HepG2 (cell line): ENCODE data around the gene CKLF. TPM values are rescaled to one million over a fixed set of nuclear protein-coding genes. Genes with fewer than 3 reads are reported as not detected.

Experiments used
- AGO2 ChIP-seq: fragments of 200-400 bp; formaldehyde crosslinking; optimal IDR thresholded peaks from 2 replicates; pipeline ENCODE3; 2017; ENCODE audit warnings: mild to moderate bottlenecking, low read depth, low read length, moderate library complexity
- CREM ChIP-seq, 2 experiments: sonication (generic) in 1 of 2; formaldehyde crosslinking in 1 of 2; IDR thresholded peaks; 2 replicates each; pipeline versions ENCODE4 v1.4.0 to v1.6.1; 2016 to 2020; ENCODE audit warnings: antibody characterized with exemption in 1 of 2, mild to moderate bottlenecking in 1 of 2, missing genetic modification reagents in 1 of 2
- HDAC1 ChIP-seq: sonication (generic); formaldehyde crosslinking; IDR thresholded peaks from 2 replicates; pipeline ENCODE4 v1.5.1; 2020; ENCODE audit warnings: mild to moderate bottlenecking, missing genetic modification reagents
- NFRKB ChIP-seq: fragments of 450-650 bp; IDR thresholded peaks from 2 replicates; pipeline ENCODE4 v1.6.1; 2017
- NR2F1 ChIP-seq, 2 experiments: fragments of 450-650 bp in 1 of 2; formaldehyde crosslinking in 1 of 2; IDR thresholded peaks; 2 replicates each; pipeline versions ENCODE4 v1.5.0 to v1.6.1; 2016 to 2020; ENCODE audit warnings: mild to moderate bottlenecking in 1 of 2, missing compliant biosample characterization in 1 of 2, missing genetic modification reagents in 1 of 2, moderate library complexity in 1 of 2
- PCBP2 ChIP-seq: fragments of 200-400 bp; formaldehyde crosslinking; optimal IDR thresholded peaks from 2 replicates; pipeline ENCODE3; 2018; ENCODE audit warnings: low read length, low read depth; ENCODE audit not compliant: poor library complexity, severe bottlenecking
- PHB2 ChIP-seq: fragments of 450-650 bp; IDR thresholded peaks from 2 replicates; pipeline ENCODE4 v1.6.1; 2018; ENCODE audit not compliant: partially characterized antibody
- POLR2A ChIP-seq, 2 experiments: IDR thresholded peaks; 2 replicates each; pipeline ENCODE4 v1.6.1; 2011; ENCODE audit warnings: low read depth in 2 of 2, low read length in 2 of 2, mild to moderate bottlenecking in 1 of 2, moderate library complexity in 1 of 2; ENCODE audit not compliant: insufficient read depth in 1 of 2
- SRSF4 ChIP-seq: fragments of 200-400 bp; formaldehyde crosslinking; IDR thresholded peaks from one replicate; pipeline ENCODE4 v1.6.1; 2018; ENCODE audit warnings: mild to moderate bottlenecking, low read depth, low read length, moderate library complexity; ENCODE audit not compliant: poor library complexity, severe bottlenecking
- TFDP2 ChIP-seq: sonication (generic); formaldehyde crosslinking; IDR thresholded peaks from 2 replicates; pipeline ENCODE4 v1.4.0; 2020; ENCODE audit warnings: missing genetic modification reagents
- TFE3 ChIP-seq: IDR thresholded peaks from 2 replicates; pipeline ENCODE4 v1.6.1; 2016
- ZNF292 ChIP-seq: sonication (generic); formaldehyde crosslinking; IDR thresholded peaks from 2 replicates; pipeline ENCODE4 v1.8.1; 2022; ENCODE audit warnings: mild to moderate bottlenecking, low read depth, missing genetic modification reagents, borderline replicate concordance
- ZNF674 ChIP-seq: sonication (generic); formaldehyde crosslinking; IDR thresholded peaks from 2 replicates; pipeline ENCODE4 v1.5.0; 2020; ENCODE audit warnings: low read depth, mild to moderate bottlenecking, missing genetic modification reagents
- polyA plus RNA-seq, 8 experiments: library from polyadenylated mRNA; depleted of rRNA in 3 of 8; stranded (reverse) in 7 of 8; unstranded in 1 of 8; fragments of >200 nt; fragmentation: Illumina TruSeq in 4 of 8; extraction: Trizol in 4 of 8; gene quantifications; 2 replicates each; pipeline versions ENCODE4 v1.2.1 to v1.2.3, GENCODE V29; 2011 to 2016; ENCODE audit warnings: low read depth in 4 of 8, missing spikeins in 1 of 8, mixed read lengths in 1 of 8; ENCODE audit not compliant: insufficient read depth in 1 of 8
- total RNA-seq, 5 experiments: library from RNA; depleted of rRNA; stranded (reverse); fragments of >200 nt; fragmentation: Illumina TruSeq; extraction: Trizol; gene quantifications; 2 replicates each; pipeline ENCODE4 v1.2.3, GENCODE V29; 2016; ENCODE audit warnings: low read depth in 1 of 5
- TF ChIP-seq, protein P1 (sequence below): sonication (generic); formaldehyde crosslinking; IDR thresholded peaks from 2 replicates; pipeline ENCODE4 v1.4.0; 2020; ENCODE audit warnings: mild to moderate bottlenecking, missing genetic modification reagents
- TF ChIP-seq, protein P2 (sequence below): sonication (generic); formaldehyde crosslinking; IDR thresholded peaks from 2 replicates; pipeline ENCODE4 v1.9.0; 2021; ENCODE audit warnings: missing genetic modification reagents, borderline replicate concordance
- TF ChIP-seq, protein P3 (sequence below): sonication (generic); formaldehyde crosslinking; IDR thresholded peaks from 2 replicates; pipeline ENCODE4 v1.4.0; 2020; ENCODE audit warnings: low read depth, mild to moderate bottlenecking, missing genetic modification reagents

Gene CKLF
- total and polyA plus RNA-seq, 2 of the 13 experiments (the other 11 are each of a cell fraction or from before 2014, with no cell fraction given), result 120 to 167 TPM

GRCh38 chr16:66516808-66517585, 35.4 kb upstream of the CKLF start (continued):
- TF ChIP-seq PCBP2 (no peak), PHB2 (no peak), ZNF292 (CRISPR knock-in tag) (peak; percentile 90), NR2F1 (CRISPR knock-in tag; IDR thresholded peaks at IDR 0.05) (peak; percentile 51 to 60; a peak in 1 of 4 replicates), TFE3 (peak; percentile 97), ZNF674 (no peak), POLR2A (IDR thresholded peaks at IDR 0.05; ENCODE audit: insufficient read depth in 1 of 2, low read depth in 2 of 2, low read length in 2 of 2) (peak; percentile 81 to 94), AGO2 (no peak), HDAC1 (CRISPR knock-in tag) (peak; percentile 95), SRSF4 (no peak), TFDP2 (CRISPR knock-in tag) (peak; percentile 77), NFRKB (no peak), CREM (IDR thresholded peaks at IDR 0.05) (peak; percentile 82), CREM (CRISPR knock-in tag; IDR thresholded peaks at IDR 0.05) (no peak)
- TF ChIP-seq, protein P1, sequence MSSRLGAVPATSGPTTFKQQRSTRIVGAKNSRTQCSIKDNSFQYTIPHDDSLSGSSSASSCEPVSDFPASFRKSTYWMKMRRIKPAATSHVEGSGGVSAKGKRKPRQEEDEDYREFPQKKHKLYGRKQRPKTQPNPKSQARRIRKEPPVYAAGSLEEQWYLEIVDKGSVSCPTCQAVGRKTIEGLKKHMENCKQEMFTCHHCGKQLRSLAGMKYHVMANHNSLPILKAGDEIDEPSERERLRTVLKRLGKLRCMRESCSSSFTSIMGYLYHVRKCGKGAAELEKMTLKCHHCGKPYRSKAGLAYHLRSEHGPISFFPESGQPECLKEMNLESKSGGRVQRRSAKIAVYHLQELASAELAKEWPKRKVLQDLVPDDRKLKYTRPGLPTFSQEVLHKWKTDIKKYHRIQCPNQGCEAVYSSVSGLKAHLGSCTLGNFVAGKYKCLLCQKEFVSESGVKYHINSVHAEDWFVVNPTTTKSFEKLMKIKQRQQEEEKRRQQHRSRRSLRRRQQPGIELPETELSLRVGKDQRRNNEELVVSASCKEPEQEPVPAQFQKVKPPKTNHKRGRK (CRISPR knock-in tag), result no peak; the same call in 1 of the 2 replicates
- TF ChIP-seq, protein P2, sequence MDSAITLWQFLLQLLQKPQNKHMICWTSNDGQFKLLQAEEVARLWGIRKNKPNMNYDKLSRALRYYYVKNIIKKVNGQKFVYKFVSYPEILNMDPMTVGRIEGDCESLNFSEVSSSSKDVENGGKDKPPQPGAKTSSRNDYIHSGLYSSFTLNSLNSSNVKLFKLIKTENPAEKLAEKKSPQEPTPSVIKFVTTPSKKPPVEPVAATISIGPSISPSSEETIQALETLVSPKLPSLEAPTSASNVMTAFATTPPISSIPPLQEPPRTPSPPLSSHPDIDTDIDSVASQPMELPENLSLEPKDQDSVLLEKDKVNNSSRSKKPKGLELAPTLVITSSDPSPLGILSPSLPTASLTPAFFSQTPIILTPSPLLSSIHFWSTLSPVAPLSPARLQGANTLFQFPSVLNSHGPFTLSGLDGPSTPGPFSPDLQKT, result no peak
- TF ChIP-seq, protein P3, sequence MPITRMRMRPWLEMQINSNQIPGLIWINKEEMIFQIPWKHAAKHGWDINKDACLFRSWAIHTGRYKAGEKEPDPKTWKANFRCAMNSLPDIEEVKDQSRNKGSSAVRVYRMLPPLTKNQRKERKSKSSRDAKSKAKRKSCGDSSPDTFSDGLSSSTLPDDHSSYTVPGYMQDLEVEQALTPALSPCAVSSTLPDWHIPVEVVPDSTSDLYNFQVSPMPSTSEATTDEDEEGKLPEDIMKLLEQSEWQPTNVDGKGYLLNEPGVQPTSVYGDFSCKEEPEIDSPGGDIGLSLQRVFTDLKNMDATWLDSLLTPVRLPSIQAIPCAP (CRISPR knock-in tag), result no peak
